IMR-90 (cell line): ENCODE data around the gene FAM83E. TPM values are rescaled to one million over a fixed set of nuclear protein-coding genes. Genes with fewer than 3 reads are reported as not detected.

ENCODE experiments used
- NFE2L2 ChIP-seq: fragments of 150-350 bp; IDR thresholded peaks from 2 replicates; pipeline ENCODE4 v1.6.1; 2016; ENCODE audit warnings: low read depth, mild to moderate bottlenecking, low read length
- USF2 ChIP-seq: fragments of 150-350 bp; IDR thresholded peaks from 2 replicates; pipeline ENCODE4 v1.6.1; 2017; ENCODE audit warnings: mild to moderate bottlenecking, antibody characterized with exemption, low read length, low read depth
- polyA plus RNA-seq, 3 experiments: library from polyadenylated mRNA; depleted of rRNA; stranded (reverse); fragments of >200 nt; gene quantifications; 2 replicates each; pipeline ENCODE4 v1.2.3, GENCODE V29; 2012; ENCODE audit warnings: low replicate concordance in 1 of 3
- total RNA-seq: library from RNA; depleted of rRNA; stranded (reverse); fragments of >200 nt; gene quantifications from 2 replicates; pipeline ENCODE4 v1.2.3, GENCODE V29; 2012

The FAM83E gene
- total and polyA plus RNA-seq, 2 of the 4 experiments (the other 2 are of a cell fraction), result 0.05 to 0.36 TPM

DNA sequence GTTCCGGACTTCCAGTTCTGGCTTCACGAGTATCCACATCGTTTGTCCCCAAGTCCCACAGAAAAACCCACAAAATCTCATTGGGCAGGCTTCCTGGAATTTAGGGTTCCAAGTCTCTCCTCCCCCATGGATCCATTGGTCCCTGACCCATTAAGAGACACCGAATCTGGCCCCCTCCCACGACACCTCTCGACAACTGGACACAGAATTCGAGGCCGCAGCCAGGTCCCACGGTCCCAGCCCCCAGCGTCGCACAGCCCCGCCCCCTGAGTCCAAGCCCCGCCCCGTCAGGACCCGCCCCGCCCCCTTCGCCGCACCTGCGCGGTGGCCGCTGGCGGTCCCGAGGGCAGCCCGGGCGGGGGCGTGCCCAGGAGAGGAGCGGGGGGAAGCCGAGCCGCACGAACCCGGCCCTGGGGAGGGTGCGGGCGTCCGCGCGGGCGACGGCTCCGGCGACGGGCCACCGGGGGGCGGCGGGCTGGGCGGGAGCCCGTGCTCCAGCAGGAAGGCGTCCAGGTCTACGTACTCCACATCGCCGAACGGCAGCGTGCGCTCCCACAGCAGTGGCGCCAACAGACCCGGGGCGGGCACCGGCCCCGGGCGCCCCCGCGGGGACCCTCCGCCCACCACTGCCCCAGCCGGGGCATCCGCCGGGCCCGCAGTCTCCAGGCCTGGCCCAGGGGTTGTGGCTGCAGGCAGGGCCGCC, 20.5 kb upstream of the FAM83E start (continued):
- TF ChIP-seq USF2 (no peak), NFE2L2 (no peak)
